K562 (cell line): ENCODE measurements around the gene UGP2. TPM values are rescaled to one million over a fixed set of nuclear protein-coding genes. Genes with fewer than 3 reads are reported as not detected.

Experiments
- BHLHE40 ChIP-seq: IDR thresholded peaks from 2 replicates; pipeline ENCODE4 v1.6.1; 2011; ENCODE audit warnings: low read length, improper control_type of control experiment
- BRD9 ChIP-seq: fragments of 450-650 bp; IDR thresholded peaks from 2 replicates; pipeline ENCODE4 v1.6.1; 2018; ENCODE audit warnings: low read depth; ENCODE audit not compliant: partially characterized antibody
- MXD1 ChIP-seq: fragments of 250-450 bp; sonication (Bioruptor Pico); IDR thresholded peaks from 2 replicates; pipeline ENCODE4 v1.8.0; 2021; ENCODE audit warnings: borderline replicate concordance, mild to moderate bottlenecking, moderate library complexity; ENCODE audit not compliant: poor library complexity, severe bottlenecking
- NKRF ChIP-seq: fragments of 450-650 bp; IDR thresholded peaks from 2 replicates; pipeline ENCODE4 v1.6.1; 2016; ENCODE audit warnings: borderline replicate concordance
- PHB2 ChIP-seq: fragments of 450-650 bp; IDR thresholded peaks from 2 replicates; pipeline ENCODE4 v1.6.1; 2017; ENCODE audit warnings: low read depth
- PTRF ChIP-seq: fragments of 450-650 bp; IDR thresholded peaks from 2 replicates; pipeline ENCODE4 v1.6.1; 2016; ENCODE audit warnings: mild to moderate bottlenecking, missing genetic modification characterization, missing compliant biosample characterization
- ZBTB2 ChIP-seq: fragments of 450-650 bp; IDR thresholded peaks from 2 replicates; pipeline ENCODE4 v1.6.1; 2016; ENCODE audit warnings: antibody characterized with exemption
- ZBTB49 ChIP-seq: sonication (generic); formaldehyde crosslinking; IDR thresholded peaks from 2 replicates; pipeline ENCODE4 v1.8.0; 2022; ENCODE audit warnings: missing genetic modification reagents, mild to moderate bottlenecking, borderline replicate concordance
- ZFP30 ChIP-seq: fragments of 250-450 bp; sonication (Bioruptor Pico); IDR thresholded peaks from 2 replicates; pipeline ENCODE4 v1.8.0; 2022; ENCODE audit warnings: moderate library complexity, mild to moderate bottlenecking, inconsistent platforms, borderline replicate concordance
- ZNF239 ChIP-seq: fragments of 250-450 bp; sonication (Bioruptor Pico); IDR thresholded peaks from 2 replicates; pipeline ENCODE4 v1.4.0; 2020; ENCODE audit warnings: mild to moderate bottlenecking
- polyA plus RNA-seq, 8 experiments: library from polyadenylated mRNA; depleted of rRNA in 4 of 8; stranded (reverse) in 5 of 8; unstranded in 3 of 8; fragments of >200 nt; fragmentation: Nextera tagmentation in 2 of 8; fragmentation: Illumina TruSeq in 1 of 8; extraction: Ambion mirVana in 2 of 8; extraction: Trizol in 1 of 8; gene quantifications; 2 replicates each; pipeline versions ENCODE4 v1.2.1 to v1.2.3, GENCODE V29; 2011 to 2014; ENCODE audit warnings: inconsistent platforms in 1 of 8, missing spikeins in 1 of 8
- total RNA-seq, 7 experiments: library from RNA; depleted of rRNA in 6 of 7; stranded (reverse); fragments of >200 nt in 6 of 7; fragmentation: Illumina TruSeq in 2 of 7; extraction: Trizol in 2 of 7; gene quantifications; 2 replicates each; pipeline versions ENCODE4 v1.2.1 to v1.2.3, GENCODE V29; 2011 to 2021; ENCODE audit warnings: low replicate concordance in 1 of 7

The UGP2 gene
- total and polyA plus RNA-seq, 9 of the 15 experiments (the other 6 are each of a cell fraction or from before 2014, with no cell fraction given) = 25.2 to 69.3 (median 58.9) TPM

- TF ChIP-seq MXD1 (CRISPR knock-in tag) (no peak), PHB2 (no peak), ZBTB2 (no peak), ZFP30 (CRISPR knock-in tag) (no peak), ZBTB49 (CRISPR knock-in tag) (no peak), NKRF (no peak), BRD9 (no peak), PTRF (tag) (no peak), BHLHE40 (no peak), ZNF239 (no peak)
Observed at GRCh38 chr2:63822478-63822877, 19.2 kb upstream of the UGP2 start (continued).
